ENCODE measurements around the gene S100A1. TPM values are rescaled to one million over a fixed set of nuclear protein-coding genes. Genes with fewer than 3 reads are reported as not detected.

S100A1 gene
- total RNA-seq, 3 donors from 2014 or later, result 0.20 to 5.6 (median 2.4) TPM

GRCh38 chr1:153614189-153614900 lies 13.9 kb upstream of the S100A1 start:
- Histone ChIP-seq H3K4me1 (ENCODE audit: low read depth) (peaks cover 35% of the 10 kb centered on the region), H3K4me3 (no peak overlapping the region), H3K9me3 (no peaks in the 10 kb centered on the region), H3K36me3 (ENCODE audit: low read depth) (no peaks in the 10 kb centered on the region)
- DNase-seq, result peak in 1 of 3 donors; percentile 47
- intact Hi-C loops (cut with DNase I, micrococcal nuclease), result no loop called here
- ATAC-seq, result no peak
- TF ChIP-seq CTCF (IDR thresholded peaks at IDR 0.05), result no peak

- ATAC-seq, result no peak
- Histone ChIP-seq H3K4me1 (ENCODE audit: low read depth) (peaks cover 30% of the 10 kb centered on the region), H3K4me3 (no peak overlapping the region), H3K9me3 (no peaks in the 10 kb centered on the region), H3K36me3 (ENCODE audit: low read depth) (no peaks in the 10 kb centered on the region)
- DNase-seq, result peak in 1 of 3 donors; percentile 32
- intact Hi-C loops (cut with DNase I, micrococcal nuclease), result no loop called here
- TF ChIP-seq CTCF (IDR thresholded peaks at IDR 0.05), result no peak
These were observed 13.3 kb upstream of the S100A1 start for GRCh38 chr1:153614906-153615305.

- H3K4me1 ChIP-seq (ENCODE audit: low read depth), result peaks cover 25% of the 10 kb centered on the region
- intact Hi-C loops (cut with DNase I, micrococcal nuclease), result no loop called here
- no peak for ATAC-seq
- peak in 1 of 3 donors; percentile 46 for DNase-seq
- H3K9me3 ChIP-seq, result no peaks in the 10 kb centered on the region
- H3K4me3 ChIP-seq, result no peak overlapping the region
- TF ChIP-seq CTCF (IDR thresholded peaks at IDR 0.05), result no peak
- no peaks in the 10 kb centered on the region for H3K36me3 ChIP-seq (ENCODE audit: low read depth)
These were observed 12.8 kb upstream of the S100A1 start for GRCh38 chr1:153615406-153615805.

- Histone ChIP-seq H3K36me3 (ENCODE audit: low read depth) (no peaks in the 10 kb centered on the region), H3K4me3 (no peak within 1 kb of the TSS), H3K4me1 (ENCODE audit: low read depth) (peaks cover 17% of the 10 kb centered on the region), H3K9me3 (no peaks in the 10 kb centered on the region)
- intact Hi-C loops (cut with DNase I, micrococcal nuclease), result no loop called here
- ATAC-seq (peak; percentile 79), DNase-seq (peak; percentile 93 to 96 (median 94))
- no peak for TF ChIP-seq CTCF (IDR thresholded peaks at IDR 0.05)
These were observed 11.9 kb upstream of the S100A1 start, which contains the start of gene S100A14 for GRCh38 chr1:153616144-153616916. Gene S100A14, minus strand, starts transcription at chr1:153616325. Its CDS starts 467 bp downstream, at chr1:153615858.

- ATAC-seq (peak; percentile 5), DNase-seq (no peak)
- H3K36me3 ChIP-seq (ENCODE audit: low read depth), result no peaks in the 10 kb centered on the region
- intact Hi-C loops (cut with DNase I, micrococcal nuclease), result no loop called here
- H3K4me1 ChIP-seq (ENCODE audit: low read depth), result peaks cover 17% of the 10 kb centered on the region
- H3K9me3 ChIP-seq, result no peaks in the 10 kb centered on the region
- no peak overlapping the region for H3K4me3 ChIP-seq
- TF ChIP-seq CTCF (IDR thresholded peaks at IDR 0.05), result no peak
These were observed 11.3 kb upstream of the S100A1 start for GRCh38 chr1:153616917-153617311.

Measured in mucosa of descending colon (tissue), 3 donors.